NK-92 treated with Interleukin-12 subunit alpha and Interleukin-12 subunit beta, amount 100 ng/mL, for 24 hours (cell line): ENCODE results near the gene PUS3.
"Not testable (repeated sequence)": the region's sequence is repeated elsewhere in the genome, so short reads cannot be mapped to it uniquely, and the experiment has no call there.

Experiments
- DNase-seq: peaks from one replicate; lab custom pipeline; 2025; lab: John Stamatoyannopoulos, UW

The PUS3 gene

GRCh38 chr11:125865354-125865753 lies 37.7 kb downstream of the PUS3 start:
- not testable (repeated sequence) for DNase-seq

GRCh38 chr11:125862786-125863185 lies 40.2 kb downstream of the PUS3 start:
- DNase-seq, result not testable (repeated sequence)

GRCh38 chr11:125857670-125858069 lies 45.3 kb downstream of the PUS3 start:
- not testable (repeated sequence) for DNase-seq

GRCh38 chr11:125846188-125846587 lies 56.8 kb downstream of the PUS3 start:
- no peak for DNase-seq
